Measurements from ENCODE around the gene GAB3. TPM values are rescaled to one million over a fixed set of nuclear protein-coding genes. Genes with fewer than 3 reads are reported as not detected.
"Not testable (repeated sequence)": the region's sequence is repeated elsewhere in the genome, so short reads cannot be mapped to it uniquely, and the experiment has no call there.

Gene GAB3
- total RNA-seq, 3 donors from 2014 or later = 1.5 to 2.5 (median 2.0) TPM

DNA sequence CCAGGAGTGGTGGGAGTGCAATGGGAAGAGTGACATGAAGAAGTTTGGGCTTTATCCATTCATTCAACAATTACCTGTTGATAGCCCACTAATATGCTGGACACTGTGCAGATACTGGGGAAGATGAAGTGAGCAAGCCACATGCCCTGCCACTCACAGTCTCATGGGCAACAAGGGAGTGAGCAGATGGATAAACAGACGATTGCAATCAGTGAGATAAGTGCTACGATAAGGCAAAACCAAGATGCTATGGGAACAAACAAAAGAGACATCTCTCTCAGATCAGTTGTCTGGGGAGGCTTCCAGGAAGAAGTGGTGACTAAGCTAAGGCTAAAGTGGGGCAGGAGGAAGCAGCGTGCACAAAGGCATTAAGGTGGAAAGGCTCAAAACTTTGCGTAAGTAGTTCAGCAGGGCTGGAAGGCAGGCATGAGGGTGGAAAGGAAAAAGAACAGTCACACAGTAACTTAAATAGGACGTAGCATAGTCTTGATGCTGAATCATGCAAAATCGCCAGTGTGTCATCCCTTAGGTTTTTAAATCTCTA is 31.7 kb downstream of the GAB3 start:
- ATAC-seq = peak; percentile 82 to 89
- no peaks in the 10 kb centered on the region for H3K9me3 Mint-ChIP-seq
- peaks cover 65% of the 10 kb centered on the region for H3K4me1 Mint-ChIP-seq (ENCODE audit: low read depth)
- peak overlapping the region; percentile 29 for H3K4me3 Mint-ChIP-seq
- H3K36me3 Mint-ChIP-seq (ENCODE audit: insufficient read depth) = no peaks in the 10 kb centered on the region
- DNase-seq = peak; percentile 45
- no peaks in the 10 kb centered on the region for H3K27me3 Mint-ChIP-seq (ENCODE audit: low read depth)

DNA sequence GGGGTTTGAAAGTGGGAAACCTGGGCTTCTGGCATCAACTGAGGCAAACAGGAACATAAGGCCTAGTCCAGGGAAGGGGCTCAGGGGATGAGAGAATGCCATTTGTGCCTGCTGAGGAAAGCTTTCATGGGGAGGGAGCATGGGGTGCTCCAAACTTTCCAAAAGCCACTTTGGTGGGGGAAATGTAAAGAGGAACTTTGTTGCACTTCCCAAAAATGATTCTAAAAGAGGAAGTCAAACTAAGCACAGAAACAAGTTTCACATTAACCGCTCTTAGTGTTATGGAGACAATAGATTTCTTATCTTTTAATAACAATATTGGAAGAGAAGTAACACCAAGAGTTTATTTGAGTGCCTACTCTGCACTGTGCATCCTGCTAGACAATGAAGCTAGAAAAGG is 32.3 kb downstream of the GAB3 start:
- no peak for DNase-seq
- Mint-ChIP-seq H3K4me1 (ENCODE audit: low read depth) (peaks cover 62% of the 10 kb centered on the region), H3K4me3 (peak overlapping the region; percentile 29), H3K9me3 (no peaks in the 10 kb centered on the region), H3K27me3 (ENCODE audit: low read depth) (no peaks in the 10 kb centered on the region), H3K36me3 (ENCODE audit: insufficient read depth) (no peaks in the 10 kb centered on the region)
- ATAC-seq = no peak

DNA sequence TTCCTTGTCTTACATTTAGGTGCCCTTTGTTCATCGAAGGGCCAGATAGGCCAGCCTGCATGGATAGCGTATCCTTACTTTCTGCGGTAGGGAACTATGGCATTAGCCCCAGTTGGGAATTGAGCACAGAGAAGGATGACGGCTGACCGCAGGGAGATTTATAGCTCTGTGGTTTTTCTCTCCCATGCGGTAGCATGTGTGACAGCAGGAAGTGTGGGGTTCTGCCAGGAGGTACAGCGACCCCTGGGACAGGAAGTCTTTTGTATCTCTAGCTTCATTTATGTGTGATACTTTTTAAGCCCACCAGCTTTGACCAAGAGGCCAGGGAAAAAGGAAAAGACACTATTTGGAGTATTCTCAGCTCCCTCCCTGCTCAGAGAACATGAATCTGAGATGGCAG is 33.1 kb downstream of the GAB3 start:
- H3K27me3 Mint-ChIP-seq (ENCODE audit: low read depth) = no peaks in the 10 kb centered on the region
- no peaks in the 10 kb centered on the region for H3K9me3 Mint-ChIP-seq
- no peaks in the 10 kb centered on the region for H3K36me3 Mint-ChIP-seq (ENCODE audit: insufficient read depth)
- peak overlapping the region; percentile 29 for H3K4me3 Mint-ChIP-seq
- H3K4me1 Mint-ChIP-seq (ENCODE audit: low read depth) = peaks cover 60% of the 10 kb centered on the region
- no peak for ATAC-seq
- DNase-seq = no peak

DNA sequence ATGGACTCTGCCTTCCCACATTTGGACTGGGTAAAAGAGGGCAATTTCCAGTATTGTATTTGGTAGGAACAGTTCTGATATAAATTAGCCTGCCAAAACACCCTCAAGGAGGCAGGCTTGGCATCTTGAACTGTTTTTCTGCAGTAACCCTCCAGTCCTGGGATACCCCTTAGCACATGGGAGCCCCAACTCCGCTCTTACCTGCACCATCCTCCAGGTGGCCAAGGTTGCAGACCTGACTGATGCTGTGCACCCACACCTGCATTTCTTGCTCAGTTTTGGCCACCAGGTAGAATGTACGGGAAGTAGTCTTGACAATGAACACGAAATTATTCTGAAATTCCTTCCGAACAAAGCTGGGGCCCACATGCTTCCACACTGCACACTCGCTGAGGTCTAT is 35.1 kb downstream of the GAB3 start:
- Mint-ChIP-seq H3K36me3 (ENCODE audit: insufficient read depth) (peaks cover 10% of the 10 kb centered on the region), H3K4me3 (no peak overlapping the region), H3K9me3 (no peaks in the 10 kb centered on the region), H3K27me3 (ENCODE audit: low read depth) (no peaks in the 10 kb centered on the region), H3K4me1 (ENCODE audit: low read depth) (peaks cover 67% of the 10 kb centered on the region)
- no peak for DNase-seq
- no peak for ATAC-seq

DNA sequence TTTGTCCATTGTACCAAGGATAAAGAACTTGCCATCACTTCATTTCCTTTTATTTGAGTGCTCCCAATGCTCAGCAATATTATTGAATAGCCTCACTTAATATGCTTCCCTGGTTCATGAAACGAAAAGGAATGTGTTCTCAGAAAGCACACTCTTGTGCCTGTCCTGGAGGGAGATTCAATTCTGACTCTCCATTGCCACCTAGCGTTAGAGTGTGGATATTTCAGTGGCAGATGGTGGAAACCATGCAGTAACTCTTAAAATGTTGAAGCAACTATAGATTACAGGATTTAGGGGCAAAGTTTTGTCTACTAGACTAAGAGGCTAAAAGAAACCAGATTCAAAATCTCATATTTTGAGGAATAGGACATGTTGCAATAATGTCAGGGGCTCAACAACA is 36.0 kb downstream of the GAB3 start:
- no peaks in the 10 kb centered on the region for H3K9me3 Mint-ChIP-seq
- peaks cover 11% of the 10 kb centered on the region for H3K36me3 Mint-ChIP-seq (ENCODE audit: insufficient read depth)
- peak; percentile 44 for DNase-seq
- H3K4me1 Mint-ChIP-seq (ENCODE audit: low read depth) = peaks cover 64% of the 10 kb centered on the region
- ATAC-seq = no peak
- H3K4me3 Mint-ChIP-seq = no peak overlapping the region
- no peaks in the 10 kb centered on the region for H3K27me3 Mint-ChIP-seq (ENCODE audit: low read depth)

DNA sequence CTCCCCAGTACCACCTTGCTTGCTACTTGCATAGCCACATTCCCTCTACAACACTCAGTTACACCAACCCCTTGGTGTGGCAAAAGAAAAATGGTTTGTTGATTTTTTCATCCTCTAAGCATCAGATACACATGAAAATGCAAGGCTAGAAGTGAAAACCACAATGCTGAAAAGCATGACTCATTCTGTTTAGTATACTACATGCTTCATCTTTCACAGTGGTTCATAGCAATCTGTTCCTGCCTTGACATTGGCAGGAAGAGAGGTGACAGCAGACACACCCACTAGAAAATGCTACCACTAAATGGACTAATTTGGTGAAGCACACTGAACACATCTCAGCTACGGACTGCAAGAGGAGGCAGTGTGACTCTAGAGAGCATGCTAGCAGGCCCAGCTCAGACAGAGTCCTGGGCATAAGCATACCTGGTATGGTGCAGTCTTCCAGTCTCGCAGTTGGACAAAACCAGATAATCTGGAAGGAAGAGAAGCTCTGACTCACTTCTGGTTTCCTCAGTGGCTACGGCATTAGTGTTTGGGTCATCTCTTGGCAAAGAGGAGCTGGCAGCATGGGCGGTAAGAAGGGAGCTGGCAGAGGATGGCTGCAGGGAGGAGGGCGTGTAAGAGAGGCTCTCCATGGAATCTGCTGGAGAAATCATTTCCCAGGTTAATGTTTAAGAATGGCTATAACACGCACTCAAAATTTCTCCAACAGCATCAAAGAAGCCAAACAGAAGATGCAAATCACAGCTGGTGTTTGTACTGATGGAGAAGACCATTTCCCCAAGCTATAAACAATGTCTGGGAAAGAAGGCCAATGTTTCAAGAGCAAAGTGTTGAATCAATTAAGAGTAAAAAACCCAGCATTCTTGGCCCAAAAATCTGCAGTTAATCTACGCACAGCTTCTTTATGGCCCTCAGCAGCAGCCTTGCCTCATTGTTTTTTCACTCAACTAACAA is 37.8 kb downstream of the GAB3 start:
- H3K4me3 Mint-ChIP-seq = peak overlapping the region; percentile 29

DNA sequence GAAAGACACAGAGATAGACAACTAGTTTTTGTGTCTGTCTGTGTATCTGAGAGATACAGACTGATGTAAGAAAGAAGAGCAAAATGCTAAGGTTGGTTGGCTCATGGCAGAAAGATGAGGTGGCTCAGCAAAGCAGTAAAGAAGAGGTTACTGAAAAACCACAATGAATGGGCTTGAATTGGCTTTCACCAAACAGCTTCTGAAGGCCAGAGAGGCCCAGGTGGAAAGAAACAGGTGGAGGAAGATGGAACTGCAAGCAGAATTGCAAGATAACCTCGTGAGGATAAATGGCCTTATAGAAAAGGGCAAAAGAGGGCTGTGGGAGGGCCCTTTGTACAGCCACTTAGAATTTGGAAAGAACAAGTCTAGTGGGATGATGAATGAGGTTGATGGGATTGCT is 39.6 kb downstream of the GAB3 start:
- Mint-ChIP-seq H3K9me3 (no peaks in the 10 kb centered on the region), H3K27me3 (ENCODE audit: low read depth) (no peaks in the 10 kb centered on the region), H3K36me3 (ENCODE audit: insufficient read depth) (peaks cover 14% of the 10 kb centered on the region), H3K4me1 (ENCODE audit: low read depth) (peaks cover 29% of the 10 kb centered on the region), H3K4me3 (no peak overlapping the region)
- ATAC-seq (no peak), DNase-seq (no peak)

More for the DNA sequence above, 37.8 kb downstream of the GAB3 start:
- Mint-ChIP-seq H3K9me3 (no peaks in the 10 kb centered on the region), H3K4me1 (ENCODE audit: low read depth) (peaks cover 47% of the 10 kb centered on the region), H3K36me3 (ENCODE audit: insufficient read depth) (peaks cover 14% of the 10 kb centered on the region), H3K27me3 (ENCODE audit: low read depth) (no peaks in the 10 kb centered on the region)
- DNase-seq = no peak
- peak; percentile 95 for ATAC-seq

DNA sequence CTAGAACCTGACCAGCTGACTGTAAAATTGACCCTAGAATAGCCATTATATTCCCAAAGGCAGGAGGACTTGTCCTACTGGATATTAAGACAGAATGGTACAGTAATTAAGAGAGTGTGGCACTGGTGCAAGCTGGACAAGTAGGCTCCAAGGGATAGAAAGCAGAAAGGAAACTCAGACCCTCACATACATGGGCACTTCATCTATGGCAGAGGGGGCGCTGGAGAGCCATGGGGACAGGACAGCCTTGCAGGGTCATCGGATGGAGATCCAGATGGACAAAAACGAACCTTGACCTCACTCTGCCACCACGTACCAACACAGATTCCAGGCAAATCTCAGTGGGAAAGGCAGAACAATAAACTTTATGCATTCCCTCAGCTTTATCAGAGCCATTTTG is 40.6 kb downstream of the GAB3 start:
- Mint-ChIP-seq H3K4me1 (ENCODE audit: low read depth) (peaks cover 29% of the 10 kb centered on the region), H3K36me3 (ENCODE audit: insufficient read depth) (peaks cover 14% of the 10 kb centered on the region)

DNA sequence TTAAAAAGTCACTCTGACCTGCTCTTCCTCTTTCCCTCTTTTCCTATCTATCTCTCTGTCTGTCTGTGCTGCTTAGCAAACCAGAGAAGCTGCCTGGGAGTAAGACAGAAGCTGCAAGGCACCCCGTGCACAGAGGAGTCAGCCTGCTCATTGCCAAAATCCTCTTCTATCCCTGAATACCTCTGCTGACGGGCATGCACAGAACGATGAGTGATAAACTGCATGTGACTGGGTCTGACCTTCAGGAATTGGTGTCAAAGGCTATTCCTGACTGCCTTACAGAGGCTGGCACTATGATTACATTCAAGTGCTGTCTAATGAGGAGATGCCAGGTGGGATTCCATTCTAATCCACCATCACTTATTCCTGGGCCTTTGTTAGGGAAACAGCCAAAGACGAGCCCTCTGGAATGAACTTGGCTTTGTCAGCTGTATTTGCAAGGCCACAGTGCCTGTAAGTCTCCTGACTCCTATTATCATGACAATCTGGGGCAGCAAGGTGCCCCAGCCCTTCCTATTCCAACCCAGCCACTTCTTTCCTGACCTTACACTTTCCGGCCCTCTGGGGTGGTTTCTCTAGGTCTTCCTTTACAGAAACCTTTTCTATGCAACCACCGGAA is 52.1 kb downstream of the GAB3 start:
- Mint-ChIP-seq H3K27me3 (ENCODE audit: low read depth) (no peaks in the 10 kb centered on the region), H3K4me3 (no peak overlapping the region), H3K36me3 (ENCODE audit: insufficient read depth) (peaks cover 17% of the 10 kb centered on the region), H3K9me3 (no peaks in the 10 kb centered on the region), H3K4me1 (ENCODE audit: low read depth) (peaks cover 5% of the 10 kb centered on the region)
- DNase-seq (no peak), ATAC-seq (no peak)

More for the DNA sequence above, 40.6 kb downstream of the GAB3 start:
- no peak for ATAC-seq
- Mint-ChIP-seq H3K9me3 (no peaks in the 10 kb centered on the region), H3K27me3 (ENCODE audit: low read depth) (no peaks in the 10 kb centered on the region), H3K4me3 (no peak overlapping the region)
- DNase-seq = no peak

DNA sequence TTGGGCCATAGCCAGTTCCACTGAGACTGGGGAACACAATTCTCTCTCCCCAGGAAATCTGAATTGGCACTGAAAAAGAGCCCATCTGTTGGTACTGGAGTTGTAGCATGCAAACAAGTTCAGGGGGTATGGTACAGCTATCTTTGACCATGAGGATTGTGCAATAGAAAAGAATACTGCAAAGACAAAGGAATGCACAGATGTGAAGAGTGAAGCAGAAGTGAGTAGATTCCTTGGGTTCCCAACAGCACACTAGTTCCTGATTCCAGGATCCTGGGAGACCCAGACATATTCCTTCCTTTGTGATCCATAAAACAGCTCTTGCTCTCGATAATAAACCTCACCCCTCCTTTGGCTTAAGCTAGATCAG is 54.2 kb downstream of the GAB3 start:
- peaks cover 20% of the 10 kb centered on the region for H3K36me3 Mint-ChIP-seq (ENCODE audit: insufficient read depth)
- no peak overlapping the region for H3K4me3 Mint-ChIP-seq
- H3K9me3 Mint-ChIP-seq = no peaks in the 10 kb centered on the region
- DNase-seq = no peak
- H3K4me1 Mint-ChIP-seq (ENCODE audit: low read depth) = peaks cover 12% of the 10 kb centered on the region
- H3K27me3 Mint-ChIP-seq (ENCODE audit: low read depth) = no peaks in the 10 kb centered on the region
- no peak for ATAC-seq

DNA sequence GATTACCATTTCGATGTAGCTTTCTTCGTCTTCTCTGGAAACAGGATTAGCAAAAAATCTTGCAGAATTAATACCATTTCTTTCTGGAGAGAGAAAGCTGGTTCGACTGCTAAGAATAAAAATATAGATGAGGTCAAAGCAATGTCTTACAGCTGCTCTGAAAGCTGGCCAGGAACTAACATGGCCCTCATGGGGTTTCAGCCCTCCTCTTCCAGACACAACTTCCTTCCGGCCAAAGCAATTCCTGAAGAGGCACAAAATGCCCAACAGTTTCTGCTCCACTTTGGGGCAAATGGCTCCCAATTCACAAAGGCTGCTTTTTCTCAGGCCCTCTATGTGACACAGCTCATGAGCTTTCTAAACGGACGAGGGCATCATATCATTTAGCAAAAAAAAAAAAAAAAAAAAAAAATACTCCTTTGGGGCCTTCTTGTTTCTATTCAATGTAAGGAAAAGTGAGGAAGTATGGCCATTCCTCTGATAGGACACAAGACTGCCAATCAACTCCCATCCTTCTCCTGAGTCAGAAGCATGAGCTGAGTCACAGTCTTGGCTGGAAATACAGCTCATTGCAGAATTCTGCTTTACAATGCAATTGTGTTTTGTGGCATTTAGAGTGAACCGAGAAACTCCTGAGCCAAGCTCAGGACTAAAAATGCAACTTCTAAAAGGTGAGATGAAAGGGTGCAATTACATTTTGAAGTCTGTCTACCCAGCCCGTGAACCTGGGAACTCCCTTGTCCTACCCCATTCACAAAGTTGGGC is 54.8 kb downstream of the GAB3 start:
- no peak for DNase-seq
- Mint-ChIP-seq H3K27me3 (ENCODE audit: low read depth) (no peaks in the 10 kb centered on the region), H3K36me3 (ENCODE audit: insufficient read depth) (peaks cover 20% of the 10 kb centered on the region), H3K4me3 (no peak overlapping the region), H3K4me1 (ENCODE audit: low read depth) (peaks cover 12% of the 10 kb centered on the region), H3K9me3 (no peaks in the 10 kb centered on the region)
- peak; percentile 65 to 74 for ATAC-seq

DNA sequence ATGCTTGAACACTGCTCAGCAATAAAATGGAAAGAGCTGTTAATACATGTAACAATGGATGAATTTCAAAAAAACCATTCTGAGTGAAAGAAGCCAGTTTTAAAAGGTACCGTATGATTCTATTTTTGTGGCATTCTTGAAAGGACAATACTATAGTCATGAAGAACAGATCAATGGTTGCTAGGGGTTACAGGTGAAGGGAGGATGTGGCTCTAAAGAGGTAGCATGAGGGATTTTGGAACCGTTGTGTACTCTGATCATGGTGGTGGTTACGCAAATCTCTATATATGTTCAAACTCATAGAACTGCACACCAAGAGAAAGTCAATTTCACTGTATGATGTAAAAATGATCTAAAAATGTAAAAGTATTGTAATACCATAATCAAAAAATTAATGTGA is 57.5 kb downstream of the GAB3 start:
- DNase-seq = no peak
- peaks cover 9% of the 10 kb centered on the region for H3K36me3 Mint-ChIP-seq (ENCODE audit: insufficient read depth)
- no peaks in the 10 kb centered on the region for H3K27me3 Mint-ChIP-seq (ENCODE audit: low read depth)
- no peak for ATAC-seq
- no peaks in the 10 kb centered on the region for H3K9me3 Mint-ChIP-seq
- no peak overlapping the region for H3K4me3 Mint-ChIP-seq
- peaks cover 12% of the 10 kb centered on the region for H3K4me1 Mint-ChIP-seq (ENCODE audit: low read depth)

DNA sequence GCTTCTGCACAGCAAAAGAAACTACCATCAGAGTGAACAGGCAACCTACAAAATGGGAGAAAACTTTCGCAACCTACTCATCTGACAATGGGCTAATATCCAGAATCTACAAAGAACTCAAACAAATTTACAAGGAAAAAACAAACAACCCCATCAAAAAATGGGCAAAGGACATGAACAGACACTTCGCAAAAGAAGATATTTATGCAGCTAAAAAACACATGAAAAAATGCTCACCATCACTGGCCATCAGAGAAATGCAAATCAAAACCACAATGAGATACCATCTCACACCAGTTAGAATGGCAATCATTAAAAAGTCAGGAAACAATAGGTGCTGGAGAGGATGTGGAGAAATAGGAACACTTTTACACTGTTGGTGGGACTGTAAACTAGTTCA is 60.4 kb downstream of the GAB3 start:
- not testable (repeated sequence) for H3K36me3 Mint-ChIP-seq (ENCODE audit: insufficient read depth); H3K4me3 Mint-ChIP-seq

DNA sequence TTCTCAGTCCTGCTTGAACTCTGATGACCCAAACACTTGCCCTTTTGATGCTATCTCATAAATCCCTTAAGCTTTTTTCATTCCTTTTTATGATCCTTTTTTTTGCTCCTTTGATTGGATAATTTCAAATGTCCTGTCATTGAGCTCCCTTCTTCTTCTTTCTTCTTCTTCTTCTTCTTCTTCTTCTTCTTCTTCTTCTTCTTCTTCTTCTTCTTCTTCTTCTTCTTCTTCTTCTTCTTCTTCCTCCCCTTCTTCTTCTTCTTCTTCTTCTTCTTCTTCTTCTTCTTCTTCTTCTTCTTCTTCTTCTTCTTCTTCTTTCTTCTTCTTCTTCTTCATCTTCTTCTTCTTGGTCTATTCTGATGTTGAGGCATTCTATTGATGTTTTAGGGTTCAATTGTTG is 78.8 kb downstream of the GAB3 start:
- H3K9me3 Mint-ChIP-seq = peaks cover 25% of the 10 kb centered on the region
- H3K4me3 Mint-ChIP-seq; DNase-seq; H3K4me1 Mint-ChIP-seq (ENCODE audit: low read depth); ATAC-seq; H3K27me3 Mint-ChIP-seq (ENCODE audit: low read depth); H3K36me3 Mint-ChIP-seq (ENCODE audit: insufficient read depth): not testable (repeated sequence)

More for the DNA sequence above, 60.4 kb downstream of the GAB3 start:
- H3K27me3 Mint-ChIP-seq (ENCODE audit: low read depth); H3K9me3 Mint-ChIP-seq; ATAC-seq; DNase-seq: not testable (repeated sequence)
- peaks cover 13% of the 10 kb centered on the region for H3K4me1 Mint-ChIP-seq (ENCODE audit: low read depth)

Measured in activated T-cell treated with anti-CD3 and anti-CD28 coated beads, Interleukin-2, amount 50 U/mL, for 4 hours (primary cell).